Stimulated activated naive B cell treated with anti-CD40 and anti-IgM and Interleukin-4, amounts not matched to agents 10 μg/mL and 1 μg/mL and 100 μg/mL, for 72 hours (primary cell): ENCODE data around the gene SPTLC2.
A peak's percentile ranks its signal among the peaks of the same experiment; 100 is the strongest.
"Not testable (repeated sequence)": the region's sequence is repeated elsewhere in the genome, so short reads cannot be mapped to it uniquely, and the experiment has no call there.

Experiments
- ATAC-seq, 2 donors: fragments of 150-1000 bp; cut with Tn5 transposase; replicated peaks; 2 replicates each; pipeline ENCODE4 v1.10.0; 2021; ENCODE audit warnings: moderate library complexity in 1 of 2
- DNase-seq: peaks from one replicate; pipeline ENCODE4 v3.0.0; 2021
- H3K27ac Mint-ChIP-seq: one replicate; pipeline ENCODE4 v1.8.0; 2022; ENCODE audit warnings: mild to moderate bottlenecking, mixed read lengths
- H3K27me3 Mint-ChIP-seq, 2 donors: one replicate each; pipeline ENCODE4 v1.8.0; 2022; ENCODE audit warnings: mixed read lengths in 2 of 2
- H3K36me3 Mint-ChIP-seq, 2 donors: one replicate each; pipeline ENCODE4 v1.8.0; 2022; ENCODE audit warnings: mixed read lengths in 2 of 2, mild to moderate bottlenecking in 1 of 2
- H3K4me1 Mint-ChIP-seq, 2 donors: one replicate each; pipeline ENCODE4 v1.8.0; 2022; ENCODE audit warnings: mixed read lengths in 2 of 2, mild to moderate bottlenecking in 1 of 2
- H3K4me3 Mint-ChIP-seq, 2 donors: one replicate each; pipeline ENCODE4 v1.8.0; 2022; ENCODE audit warnings: mild to moderate bottlenecking in 2 of 2, mixed read lengths in 2 of 2, moderate library complexity in 1 of 2
- H3K9me3 Mint-ChIP-seq, 2 donors: one replicate each; pipeline ENCODE4 v1.8.0; 2022; ENCODE audit warnings: mixed read lengths in 2 of 2, mild to moderate bottlenecking in 1 of 2

The SPTLC2 gene, protein sequence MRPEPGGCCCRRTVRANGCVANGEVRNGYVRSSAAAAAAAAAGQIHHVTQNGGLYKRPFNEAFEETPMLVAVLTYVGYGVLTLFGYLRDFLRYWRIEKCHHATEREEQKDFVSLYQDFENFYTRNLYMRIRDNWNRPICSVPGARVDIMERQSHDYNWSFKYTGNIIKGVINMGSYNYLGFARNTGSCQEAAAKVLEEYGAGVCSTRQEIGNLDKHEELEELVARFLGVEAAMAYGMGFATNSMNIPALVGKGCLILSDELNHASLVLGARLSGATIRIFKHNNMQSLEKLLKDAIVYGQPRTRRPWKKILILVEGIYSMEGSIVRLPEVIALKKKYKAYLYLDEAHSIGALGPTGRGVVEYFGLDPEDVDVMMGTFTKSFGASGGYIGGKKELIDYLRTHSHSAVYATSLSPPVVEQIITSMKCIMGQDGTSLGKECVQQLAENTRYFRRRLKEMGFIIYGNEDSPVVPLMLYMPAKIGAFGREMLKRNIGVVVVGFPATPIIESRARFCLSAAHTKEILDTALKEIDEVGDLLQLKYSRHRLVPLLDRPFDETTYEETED

DNA sequence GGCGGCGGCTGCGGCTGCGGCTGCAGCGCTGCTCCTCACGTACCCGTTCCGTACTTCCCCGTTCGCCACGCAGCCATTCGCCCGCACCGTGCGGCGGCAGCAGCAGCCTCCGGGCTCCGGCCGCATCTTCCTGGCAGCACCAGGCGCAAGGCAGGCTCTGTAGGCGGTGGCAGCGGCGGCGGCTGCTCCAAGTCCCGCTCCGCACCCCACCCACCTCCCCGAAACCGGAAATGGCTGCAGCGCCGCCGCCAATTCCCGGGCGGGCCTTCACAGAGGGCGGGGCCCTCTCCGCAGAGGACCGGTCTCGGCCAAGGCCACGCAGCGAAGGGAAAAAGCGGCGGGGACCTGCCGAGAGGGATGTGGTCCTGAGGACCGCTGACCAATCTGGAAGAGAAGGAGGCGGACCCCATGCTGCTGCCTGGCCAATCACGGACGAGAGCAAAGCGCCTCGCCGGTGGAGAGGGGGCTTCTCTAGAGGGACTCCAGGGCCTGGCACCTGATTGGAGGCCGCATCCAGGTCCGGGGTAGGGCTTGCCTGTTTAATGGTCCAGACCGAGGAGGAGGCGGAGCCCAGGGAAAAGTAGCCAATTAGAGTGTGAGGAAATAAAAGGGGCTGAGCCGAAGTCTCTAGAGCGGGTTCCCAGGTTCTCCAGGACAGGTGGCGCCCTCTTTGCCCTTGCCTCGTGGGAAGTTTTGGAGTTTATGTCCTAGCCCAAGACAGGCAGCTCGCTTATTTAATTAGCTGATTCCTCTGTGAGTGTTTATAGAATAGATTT lies at the start of gene SPTLC2:
SPTLC2 (minus strand) TSS at position 184 of the 776 bp plus-strand sequence; CDS start at position 126, 58 bp downstream.
- ATAC-seq (peak; percentile 95), DNase-seq (peak; percentile 98)
- Mint-ChIP-seq H3K27me3 (no peaks in the 10 kb centered on the region), H3K27ac (peak within 1 kb of the TSS; percentile 95), H3K4me1 (peaks cover 14 to 37% of the 10 kb centered on the region in 2 donors), H3K36me3 (peaks cover 9 to 10% of the 10 kb centered on the region in 2 donors), H3K9me3 (peaks cover 0 to 2% of the 10 kb centered on the region in 2 donors), H3K4me3 (peak within 1 kb of the TSS; percentile 92 to 94)

DNA sequence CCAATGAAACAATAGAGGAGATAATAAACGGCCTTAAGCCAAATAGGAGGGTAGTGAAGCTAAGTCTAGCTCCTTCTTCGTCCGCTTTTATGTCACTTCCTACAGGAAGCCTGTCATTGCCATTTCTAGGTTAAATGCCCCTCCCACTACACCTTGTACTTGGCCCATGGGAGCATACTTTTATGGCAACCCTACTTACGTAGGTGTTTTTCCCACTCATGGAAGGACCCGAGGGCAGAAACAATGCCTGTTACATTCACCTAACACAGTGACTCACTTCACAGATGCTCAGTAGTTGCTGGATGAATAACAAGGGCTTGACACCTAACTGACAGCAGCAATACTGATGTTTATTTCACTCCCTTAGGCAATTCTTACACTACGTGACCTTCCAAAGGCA lies 46.9 kb upstream of the SPTLC2 start:
- no peaks in the 10 kb centered on the region for H3K9me3 Mint-ChIP-seq
- H3K27ac Mint-ChIP-seq = no peak overlapping the region
- H3K4me1 Mint-ChIP-seq = peaks cover 0 to under 1% of the 10 kb centered on the region in 2 donors
- no peaks in the 10 kb centered on the region for H3K36me3 Mint-ChIP-seq
- H3K27me3 Mint-ChIP-seq = no peaks in the 10 kb centered on the region
- ATAC-seq = no peak
- DNase-seq = no peak
- H3K4me3 Mint-ChIP-seq = no peak overlapping the region

DNA sequence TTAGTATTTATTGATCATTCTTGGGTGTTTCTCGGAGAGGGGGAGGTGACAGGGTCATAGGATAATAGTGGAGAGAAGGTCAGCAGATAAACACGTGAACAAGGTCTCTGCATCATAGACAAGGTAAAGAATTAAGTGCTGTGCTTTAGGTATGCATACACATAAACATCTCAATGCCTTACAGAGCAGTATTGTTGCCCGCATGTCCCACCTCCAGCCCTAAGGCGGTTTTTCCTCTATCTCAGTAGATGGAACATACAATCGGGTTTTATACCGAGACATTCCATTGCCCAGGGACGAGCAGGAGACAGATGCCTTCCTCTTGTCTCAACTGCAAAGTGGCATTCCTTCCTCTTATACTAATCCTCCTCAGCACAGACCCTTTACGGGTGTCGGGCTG lies 45.1 kb upstream of the SPTLC2 start:
- H3K9me3 Mint-ChIP-seq, ATAC-seq, H3K27ac Mint-ChIP-seq, H3K27me3 Mint-ChIP-seq, H3K4me1 Mint-ChIP-seq, H3K36me3 Mint-ChIP-seq, H3K4me3 Mint-ChIP-seq, DNase-seq: not testable (repeated sequence)

DNA sequence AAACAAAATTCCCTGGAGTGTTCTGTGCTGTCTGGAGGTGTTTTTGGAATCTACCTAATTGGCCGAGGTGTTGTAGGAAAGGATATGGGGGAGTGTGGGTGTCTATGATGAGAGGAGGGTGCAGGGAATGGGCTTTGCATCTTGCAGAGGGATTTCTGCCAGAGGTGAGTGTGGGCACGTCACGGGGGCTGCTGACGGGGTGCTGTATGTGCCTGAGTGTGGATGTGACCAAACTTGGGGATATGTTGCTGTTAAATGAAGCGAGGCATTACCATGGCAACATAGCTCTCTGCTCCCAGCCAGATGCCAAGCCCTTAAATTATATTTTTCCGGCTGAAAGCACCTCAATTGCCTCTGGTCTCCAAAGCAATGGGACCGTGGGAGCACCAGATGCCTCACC lies 44.3 kb upstream of the SPTLC2 start:
- Mint-ChIP-seq H3K27ac (no peak overlapping the region), H3K9me3 (no peaks in the 10 kb centered on the region), H3K27me3 (no peaks in the 10 kb centered on the region), H3K36me3 (no peaks in the 10 kb centered on the region), H3K4me1 (peaks cover 2 to 5% of the 10 kb centered on the region in 2 donors), H3K4me3 (no peak overlapping the region)
- ATAC-seq = no peak
- DNase-seq = no peak

DNA sequence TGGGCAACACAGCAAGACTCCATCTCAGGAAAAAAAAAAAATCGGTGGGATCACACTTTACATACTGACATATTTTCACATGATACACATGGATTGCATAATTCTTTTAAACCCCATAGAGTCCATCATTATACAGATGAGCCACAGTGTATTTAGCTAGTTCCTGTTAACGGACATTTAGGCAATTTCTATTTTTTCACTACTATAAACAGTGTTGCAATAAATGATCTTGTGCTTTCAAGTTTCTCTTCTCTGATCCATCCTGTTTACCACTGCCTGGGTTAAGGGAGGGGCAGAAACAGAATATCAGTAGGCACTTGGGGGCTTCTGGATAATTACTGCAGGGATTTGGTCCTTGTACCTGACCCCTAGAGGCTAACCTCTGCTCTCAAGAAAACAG lies 43.4 kb upstream of the SPTLC2 start:
- Mint-ChIP-seq H3K9me3 (no peaks in the 10 kb centered on the region), H3K4me1 (peaks cover 2 to 5% of the 10 kb centered on the region in 2 donors), H3K36me3 (no peaks in the 10 kb centered on the region), H3K27ac (no peak overlapping the region), H3K4me3 (no peak overlapping the region), H3K27me3 (no peaks in the 10 kb centered on the region)
- ATAC-seq = no peak
- no peak for DNase-seq

DNA sequence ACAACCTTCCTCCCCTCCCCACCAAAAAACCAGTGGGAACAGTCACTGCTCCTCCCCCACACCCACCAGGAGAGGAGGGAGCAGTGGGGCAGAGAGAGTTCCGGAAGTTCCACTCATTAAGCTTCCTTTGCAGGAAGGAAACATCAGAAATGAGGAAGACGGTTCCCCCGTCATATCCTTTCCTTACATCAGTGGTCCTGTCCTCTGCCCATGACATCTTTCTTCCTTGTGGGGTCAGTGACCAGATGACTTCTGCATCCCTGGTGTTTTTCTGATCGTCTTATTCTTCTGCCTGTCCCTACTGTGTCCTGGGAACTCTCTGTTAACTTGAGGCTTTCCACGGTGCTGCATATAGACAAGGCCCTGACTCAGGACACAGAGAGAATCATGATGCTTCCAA lies 40.8 kb upstream of the SPTLC2 start:
- Mint-ChIP-seq H3K27ac (no peak overlapping the region), H3K36me3 (no peaks in the 10 kb centered on the region), H3K9me3 (no peaks in the 10 kb centered on the region), H3K4me3 (no peak overlapping the region), H3K27me3 (no peaks in the 10 kb centered on the region), H3K4me1 (peaks cover 5 to 7% of the 10 kb centered on the region in 2 donors)
- peak in 1 of 2 donors; percentile 23 for ATAC-seq
- no peak for DNase-seq

DNA sequence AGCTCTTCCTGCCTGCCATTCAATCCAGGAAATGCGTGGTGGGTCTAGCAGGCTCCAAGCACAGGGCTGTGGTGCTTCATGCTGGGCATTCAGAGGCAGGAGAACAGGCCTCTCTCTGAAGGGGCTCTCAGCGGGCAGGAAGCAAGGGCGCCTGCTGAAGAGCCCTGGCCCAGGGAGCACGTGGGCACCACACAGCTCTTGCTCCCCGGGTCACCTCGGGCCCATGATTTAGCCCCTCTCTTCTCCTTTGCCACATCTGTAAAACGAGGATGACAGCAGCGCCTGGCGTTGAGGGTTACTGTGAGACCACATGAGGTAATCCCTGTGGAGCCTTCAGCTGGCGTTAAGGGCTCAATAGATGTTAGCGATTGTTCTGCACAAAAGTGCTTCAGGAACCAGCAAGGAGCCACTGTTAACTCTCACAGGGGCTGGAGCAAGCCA lies 37.6 kb upstream of the SPTLC2 start:
- DNase-seq = no peak
- no peak overlapping the region for H3K27ac Mint-ChIP-seq
- H3K4me1 Mint-ChIP-seq = peaks cover 5 to 7% of the 10 kb centered on the region in 2 donors
- no peaks in the 10 kb centered on the region for H3K36me3 Mint-ChIP-seq
- H3K4me3 Mint-ChIP-seq = no peak overlapping the region
- H3K9me3 Mint-ChIP-seq = no peaks in the 10 kb centered on the region
- ATAC-seq = no peak
- H3K27me3 Mint-ChIP-seq = no peaks in the 10 kb centered on the region

DNA sequence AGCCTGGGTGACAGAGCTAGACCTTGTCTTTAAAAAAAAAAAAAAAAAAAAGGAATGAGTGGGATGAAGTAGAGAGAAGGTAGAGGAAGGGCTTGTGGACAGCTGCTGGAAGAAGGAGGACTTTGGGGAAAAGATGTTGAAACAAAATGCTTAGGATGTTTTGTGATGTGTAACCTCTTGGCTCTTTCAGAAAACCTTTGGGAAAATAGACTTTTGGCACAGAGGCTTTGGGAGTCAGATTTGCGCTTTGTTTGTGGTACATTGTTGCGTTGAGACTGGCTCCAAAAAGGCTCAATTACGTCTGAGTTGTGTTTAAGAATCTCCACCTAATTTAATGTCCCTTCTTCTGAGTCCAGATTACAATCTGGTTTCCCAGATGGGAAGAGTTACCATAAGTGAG lies 32.9 kb upstream of the SPTLC2 start:
- Mint-ChIP-seq H3K27me3 (no peaks in the 10 kb centered on the region), H3K9me3 (no peaks in the 10 kb centered on the region), H3K4me1 (peaks cover 0 to 3% of the 10 kb centered on the region in 2 donors), H3K27ac (no peak overlapping the region), H3K36me3 (no peaks in the 10 kb centered on the region), H3K4me3 (no peak overlapping the region)
- no peak for ATAC-seq
- DNase-seq = no peak

DNA sequence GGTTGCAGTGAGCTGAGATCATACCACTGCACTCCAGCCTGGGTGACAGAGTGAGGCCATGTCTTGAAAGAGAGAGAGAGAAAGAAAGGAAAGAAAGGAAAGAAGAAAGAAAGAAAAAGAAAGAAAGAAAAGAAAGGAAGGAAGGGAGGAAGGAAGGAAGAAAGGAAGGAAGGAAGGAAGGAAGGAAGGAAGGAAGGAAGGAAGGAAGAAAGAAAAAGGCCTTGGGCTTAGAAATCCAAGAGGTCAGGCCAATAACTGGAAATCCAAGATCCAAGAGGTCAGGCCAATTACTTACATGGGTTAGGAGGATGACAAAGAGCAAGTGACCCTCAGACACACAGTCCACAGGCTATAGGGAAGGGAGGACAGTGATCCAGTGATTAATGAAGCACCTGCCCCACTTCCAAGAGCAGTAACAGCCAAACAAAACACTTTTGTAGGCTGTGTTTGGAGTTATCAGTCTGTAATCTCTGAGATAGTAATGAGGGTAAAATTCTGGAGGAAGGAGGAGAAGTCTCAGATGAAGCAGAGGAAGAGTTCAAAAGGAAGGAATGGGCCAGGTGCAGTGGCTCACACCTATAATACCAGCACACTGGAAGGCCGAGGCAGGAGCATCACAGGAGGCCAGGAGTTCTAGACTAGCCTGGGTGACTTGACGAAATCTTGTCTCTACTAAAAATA lies 32.2 kb upstream of the SPTLC2 start:
- H3K4me3 Mint-ChIP-seq = no peak overlapping the region
- peaks cover 0 to 3% of the 10 kb centered on the region in 2 donors for H3K4me1 Mint-ChIP-seq
- no peak overlapping the region for H3K27ac Mint-ChIP-seq
- ATAC-seq = no peak
- H3K36me3 Mint-ChIP-seq = no peaks in the 10 kb centered on the region
- H3K9me3 Mint-ChIP-seq = no peaks in the 10 kb centered on the region
- H3K27me3 Mint-ChIP-seq = no peaks in the 10 kb centered on the region
- DNase-seq = no peak

DNA sequence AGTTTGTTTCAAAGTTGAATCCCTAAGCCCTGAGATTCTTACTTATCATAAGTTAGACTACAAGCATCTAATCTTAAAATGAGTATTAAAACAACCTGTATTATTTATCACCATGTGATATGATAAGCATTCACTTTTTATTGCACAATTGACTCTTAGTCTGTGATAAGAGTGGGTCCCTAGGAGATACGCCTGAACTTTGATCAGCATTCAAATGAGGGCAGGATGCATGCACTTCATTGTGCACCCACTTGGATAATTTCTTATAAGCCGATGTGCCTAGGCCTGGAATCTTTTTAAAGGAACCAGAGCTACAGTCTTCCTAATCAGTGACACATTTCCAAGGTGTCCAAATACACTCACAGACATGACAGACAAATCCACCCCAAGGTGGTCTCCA lies 31.4 kb upstream of the SPTLC2 start:
- H3K27ac Mint-ChIP-seq = no peak overlapping the region
- no peaks in the 10 kb centered on the region for H3K36me3 Mint-ChIP-seq
- ATAC-seq (no peak), DNase-seq (no peak)
- no peaks in the 10 kb centered on the region for H3K4me1 Mint-ChIP-seq
- H3K9me3 Mint-ChIP-seq = no peaks in the 10 kb centered on the region
- no peak overlapping the region for H3K4me3 Mint-ChIP-seq
- H3K27me3 Mint-ChIP-seq = no peaks in the 10 kb centered on the region

DNA sequence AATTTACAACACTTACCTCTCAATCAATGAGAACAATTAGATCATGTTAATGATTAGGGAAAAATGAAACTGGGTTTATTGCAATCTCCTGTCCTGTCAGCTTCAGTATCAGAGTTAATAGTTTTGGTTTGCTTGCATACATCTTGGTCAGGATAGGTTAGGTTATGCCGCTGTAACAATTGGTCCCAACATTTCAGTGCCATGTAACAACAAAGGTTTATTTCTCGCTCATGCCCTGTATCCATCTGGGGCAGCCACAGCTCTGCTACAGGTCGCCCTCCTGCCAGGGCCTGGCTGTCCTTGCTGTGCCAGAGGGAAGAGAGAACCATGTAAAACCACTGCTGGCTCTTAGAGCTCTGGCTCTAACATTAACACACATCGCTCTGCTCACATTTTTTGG lies 30.5 kb upstream of the SPTLC2 start:
- Mint-ChIP-seq H3K27me3 (no peaks in the 10 kb centered on the region), H3K4me1 (peaks cover 3 to 7% of the 10 kb centered on the region in 2 donors), H3K27ac (no peak overlapping the region), H3K9me3 (no peaks in the 10 kb centered on the region), H3K4me3 (no peak overlapping the region), H3K36me3 (no peaks in the 10 kb centered on the region)
- no peak for ATAC-seq
- no peak for DNase-seq

DNA sequence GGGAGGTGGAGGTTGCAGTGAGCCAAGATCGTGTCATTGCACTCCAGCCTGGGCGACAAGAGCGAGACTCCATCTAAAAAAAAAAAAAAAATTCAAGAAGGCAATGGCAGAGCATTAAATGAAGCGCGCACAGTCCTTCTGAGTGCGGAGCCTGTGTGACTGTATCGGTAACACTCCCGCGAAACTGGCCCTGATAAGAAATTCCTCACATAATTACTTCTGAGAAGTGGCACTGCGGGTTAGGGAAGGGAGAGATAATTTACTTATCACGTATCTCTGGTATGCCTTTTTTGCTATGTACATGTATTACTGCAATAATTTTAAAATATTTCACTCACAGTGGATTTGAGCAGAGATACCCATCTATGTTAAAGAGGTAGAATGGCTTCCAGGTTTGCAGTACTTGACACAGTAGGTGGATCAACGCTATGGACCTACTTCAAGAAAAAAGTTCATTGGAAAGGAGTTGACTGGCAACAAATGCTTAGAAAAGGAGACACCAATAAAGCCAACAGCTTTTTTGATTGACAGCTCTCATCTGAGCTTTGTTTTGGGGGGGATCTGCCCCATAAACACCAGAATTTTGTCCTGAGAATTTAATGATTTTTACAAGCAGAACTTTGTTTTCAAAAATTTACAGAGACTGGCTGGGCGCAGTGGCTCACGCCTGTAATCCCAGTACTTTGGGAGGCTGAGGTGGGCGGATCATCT lies 29.2 kb upstream of the SPTLC2 start:
- Mint-ChIP-seq H3K27ac (no peak overlapping the region), H3K9me3 (no peaks in the 10 kb centered on the region), H3K36me3 (no peaks in the 10 kb centered on the region), H3K4me1 (peaks cover 12 to 18% of the 10 kb centered on the region in 2 donors), H3K27me3 (no peaks in the 10 kb centered on the region), H3K4me3 (no peak overlapping the region)
- no peak for ATAC-seq
- DNase-seq = no peak

DNA sequence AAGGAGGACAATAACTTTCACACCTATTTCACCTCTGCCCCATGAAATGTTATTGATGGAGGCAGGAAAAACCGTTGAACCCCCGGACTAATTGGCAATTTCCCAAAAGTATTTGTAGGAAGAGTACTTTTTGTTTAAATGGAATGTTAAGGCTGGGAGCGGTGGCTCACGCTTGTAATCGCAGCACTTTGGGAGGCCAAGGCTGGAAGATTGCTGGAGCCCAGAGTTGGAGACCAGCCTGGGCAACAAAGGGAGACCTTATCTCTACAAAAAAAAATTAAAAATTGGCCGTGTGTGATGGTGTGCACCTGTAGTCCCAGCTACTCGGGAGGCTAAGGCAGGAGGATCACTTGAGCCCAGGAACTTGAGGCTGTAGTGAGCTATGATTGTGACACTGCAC lies 26.0 kb upstream of the SPTLC2 start:
- no peak for DNase-seq
- peaks cover 12 to 18% of the 10 kb centered on the region in 2 donors for H3K4me1 Mint-ChIP-seq
- peak overlapping the region; percentile 97 for H3K27ac Mint-ChIP-seq
- peaks cover 0 to 2% of the 10 kb centered on the region in 2 donors for H3K9me3 Mint-ChIP-seq
- H3K27me3 Mint-ChIP-seq = no peaks in the 10 kb centered on the region
- peak overlapping the region; percentile 94 to 95 for H3K4me3 Mint-ChIP-seq
- no peaks in the 10 kb centered on the region for H3K36me3 Mint-ChIP-seq
- ATAC-seq = no peak
